G401.6 (cell line): ENCODE data around the gene SETD1B.
"Not testable (repeated sequence)": the region's sequence is repeated elsewhere in the genome, so short reads cannot be mapped to it uniquely, and the experiment has no call there.

Source experiments
- FAIRE-seq: peaks from 2 replicates; lab custom pipeline; 2012; peaks lifted over from hg19 to GRCh38; lab: Jason Lieb, UNC

The SETD1B gene

DNA sequence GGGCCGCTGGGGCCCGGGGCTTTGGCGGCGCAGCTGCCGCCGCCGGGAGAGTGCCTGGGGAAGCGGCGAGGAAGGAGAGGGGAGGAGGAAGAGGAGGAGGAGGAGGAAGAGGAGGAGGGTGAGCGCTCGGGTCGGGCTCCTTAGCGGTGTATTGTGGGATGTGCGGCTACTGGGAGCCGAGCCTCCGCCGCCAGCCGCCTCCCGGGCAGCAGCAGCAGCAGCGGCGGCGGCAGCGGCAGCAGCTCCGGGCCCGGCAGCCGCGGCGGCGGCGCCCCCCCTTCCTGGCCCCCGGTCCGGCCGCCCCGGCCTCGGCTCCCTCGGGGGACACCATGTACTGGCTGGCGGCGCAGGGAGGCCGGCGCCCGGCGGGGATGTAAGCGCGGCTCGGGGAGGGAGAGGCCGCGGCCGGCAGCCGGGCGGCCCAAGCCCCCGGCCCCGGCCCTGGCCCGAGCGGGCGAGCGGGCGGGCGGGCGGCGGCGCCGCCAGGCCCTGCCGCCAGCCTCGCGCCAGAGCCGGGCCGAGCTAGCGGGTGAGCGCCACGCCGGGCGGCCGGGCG lies at the start of gene SETD1B:
TSS of gene SETD1B (plus strand) at position 149 of the 556 bp plus-strand sequence. CDS start 729 bp downstream, outside the sequence.
- FAIRE-seq, result no peak

- no peak for FAIRE-seq
These were observed 49.0 kb upstream of the SETD1B start for GRCh38 chr12:121754836-121755235.

- no peak for FAIRE-seq
These were observed 48.2 kb upstream of the SETD1B start for GRCh38 chr12:121755591-121755990.

GRCh38 chr12:121758536-121758935 lies 45.3 kb upstream of the SETD1B start:
- not testable (repeated sequence) for FAIRE-seq

DNA sequence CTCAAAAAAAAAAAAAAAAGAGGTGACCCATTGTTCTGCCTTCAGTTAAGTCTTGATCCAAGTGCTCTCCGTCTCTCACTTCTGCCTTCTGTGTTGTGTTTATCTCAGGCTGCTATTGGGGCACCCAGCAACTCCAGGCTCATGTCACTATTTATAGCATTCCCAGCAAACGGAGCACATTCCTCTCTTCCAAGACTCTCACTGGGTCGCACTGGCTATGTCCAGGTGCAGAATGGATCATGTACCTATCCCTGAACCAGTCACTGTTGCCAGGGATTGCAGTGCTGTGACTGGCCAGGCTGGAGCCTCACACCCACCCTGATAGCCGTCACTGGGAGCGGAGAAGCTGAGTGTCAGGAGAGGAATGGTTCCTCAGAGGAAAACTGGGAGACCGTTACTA lies 41.5 kb upstream of the SETD1B start:
- no peak for FAIRE-seq

DNA sequence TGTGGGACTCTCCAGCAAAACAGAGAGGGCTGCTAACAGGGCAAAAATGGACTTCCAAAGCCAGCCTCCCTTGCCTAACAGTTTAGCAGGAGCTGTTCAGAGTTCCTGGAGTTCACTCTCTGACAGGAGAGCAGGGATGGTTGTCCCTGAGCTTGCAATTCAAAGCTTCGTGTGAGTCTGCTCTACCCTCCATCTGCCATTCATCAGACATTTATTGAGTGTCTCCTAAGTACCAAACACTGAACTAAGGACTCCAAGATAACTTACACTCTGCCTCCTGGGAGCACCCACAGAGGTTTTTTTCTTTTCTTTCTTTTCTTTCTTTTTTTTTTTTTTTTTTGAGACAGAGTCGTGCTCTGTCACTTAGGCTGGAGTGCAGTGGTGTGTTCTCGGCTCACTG lies 39.0 kb upstream of the SETD1B start:
- peak; percentile 11 for FAIRE-seq

DNA sequence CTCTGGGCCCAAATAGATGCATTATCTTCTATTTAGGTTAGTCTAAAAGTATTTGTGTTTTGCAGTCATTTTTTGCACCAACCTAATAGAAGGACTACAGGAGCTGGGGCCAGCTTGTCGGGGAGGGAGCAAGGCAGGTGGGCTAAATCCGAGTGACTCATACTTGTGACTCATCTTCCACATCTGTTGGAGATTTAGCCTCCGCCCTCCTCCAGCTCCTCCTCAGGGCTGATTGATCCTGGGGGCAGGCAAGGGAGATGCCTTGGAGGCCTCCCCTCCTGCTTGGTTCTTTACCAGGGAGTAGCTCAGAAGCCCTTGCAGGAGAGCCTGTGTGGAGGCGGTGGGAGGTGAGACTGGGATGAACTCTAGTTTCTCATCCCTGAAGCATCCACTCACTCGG lies 38.2 kb upstream of the SETD1B start:
- FAIRE-seq, result peak; percentile 89

- no peak for FAIRE-seq
These were observed 37.3 kb upstream of the SETD1B start for GRCh38 chr12:121766290-121767039.

- FAIRE-seq, result no peak
These were observed 36.2 kb upstream of the SETD1B start for GRCh38 chr12:121767525-121768016.

GRCh38 chr12:121769297-121769830 lies 34.4 kb upstream of the SETD1B start:
- no peak for FAIRE-seq

DNA sequence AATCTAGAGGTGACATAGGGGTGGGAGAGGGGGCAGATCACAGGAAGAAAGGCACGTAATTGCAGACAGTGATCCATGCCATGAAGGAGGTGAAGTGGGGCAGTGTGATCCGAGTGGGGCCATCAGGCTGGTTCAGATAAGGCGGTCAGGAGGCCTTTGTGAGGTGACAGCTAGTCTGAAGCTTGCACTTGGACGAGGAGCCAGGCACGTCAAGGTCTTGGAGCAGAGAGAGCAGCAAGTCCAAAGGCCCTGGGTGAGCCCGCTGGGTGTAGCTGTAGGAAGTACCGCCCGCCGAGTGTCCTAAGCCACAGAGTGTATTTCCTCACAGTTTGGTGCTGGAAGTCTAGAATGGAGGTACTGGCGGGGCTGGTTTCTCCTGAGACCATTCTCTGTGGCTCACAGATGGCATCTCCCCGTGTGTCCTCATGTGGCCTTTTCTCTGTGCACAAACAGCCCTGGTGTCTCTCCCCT lies 33.9 kb upstream of the SETD1B start:
- no peak for FAIRE-seq

DNA sequence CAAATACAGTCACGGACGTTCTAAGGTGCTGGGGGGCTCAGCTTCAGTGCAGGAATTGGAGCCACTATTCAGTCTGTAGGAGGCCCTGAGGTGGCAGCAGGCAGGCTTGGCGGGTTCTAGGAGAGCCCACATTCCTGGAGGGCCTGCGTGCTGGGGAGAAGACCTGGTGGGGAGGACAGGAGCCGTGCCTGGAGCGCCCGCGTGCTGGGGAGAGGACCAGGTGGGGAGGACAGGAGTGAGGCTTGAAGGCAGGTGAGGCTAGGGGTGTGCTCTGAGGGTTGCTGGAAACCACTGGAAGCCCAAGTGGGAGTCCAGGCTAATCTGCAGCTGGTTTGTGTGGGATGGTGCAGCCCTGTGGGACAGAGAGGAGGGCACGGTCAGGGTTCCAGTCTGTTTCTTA lies 33.4 kb upstream of the SETD1B start:
- no peak for FAIRE-seq

- no peak for FAIRE-seq
These were observed 32.8 kb upstream of the SETD1B start for GRCh38 chr12:121770813-121771625.

DNA sequence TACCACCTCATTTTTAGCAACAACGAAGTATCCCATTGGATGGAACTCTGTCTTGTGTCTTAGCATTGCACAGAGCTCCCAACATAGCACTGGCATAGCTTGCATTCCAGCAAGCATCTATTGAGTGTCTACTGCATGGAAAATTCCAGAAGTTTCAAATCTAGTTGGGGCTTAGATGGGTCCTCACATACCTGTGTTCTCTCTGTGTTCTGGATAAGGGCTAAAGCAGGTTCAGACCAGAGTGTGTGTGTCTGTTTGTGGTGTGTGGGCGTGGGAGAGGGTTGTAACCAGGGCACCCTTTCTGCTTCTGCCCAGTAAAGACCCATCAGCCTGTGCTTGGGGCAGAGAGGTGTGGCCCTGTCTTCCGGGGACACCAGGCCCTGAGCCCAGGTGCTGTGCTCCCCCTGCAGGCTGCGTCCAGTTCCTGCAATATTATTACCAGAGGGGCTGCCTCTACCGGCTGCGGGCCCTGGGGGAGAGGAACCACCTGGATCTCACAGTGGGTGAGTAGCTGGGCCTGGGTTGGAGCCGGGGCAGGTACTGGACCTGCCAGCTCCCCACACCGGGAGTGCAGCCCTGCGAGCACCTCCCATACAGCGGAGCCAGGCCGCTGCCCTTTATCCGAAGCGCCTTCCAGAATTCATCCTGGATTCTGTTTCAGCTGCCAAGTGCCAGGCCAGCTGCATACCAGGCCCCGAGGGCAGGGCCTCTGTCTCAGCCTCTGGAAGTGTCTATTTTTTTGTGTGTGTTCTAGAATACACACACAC lies 30.6 kb upstream of the SETD1B start:
- no peak for FAIRE-seq

DNA sequence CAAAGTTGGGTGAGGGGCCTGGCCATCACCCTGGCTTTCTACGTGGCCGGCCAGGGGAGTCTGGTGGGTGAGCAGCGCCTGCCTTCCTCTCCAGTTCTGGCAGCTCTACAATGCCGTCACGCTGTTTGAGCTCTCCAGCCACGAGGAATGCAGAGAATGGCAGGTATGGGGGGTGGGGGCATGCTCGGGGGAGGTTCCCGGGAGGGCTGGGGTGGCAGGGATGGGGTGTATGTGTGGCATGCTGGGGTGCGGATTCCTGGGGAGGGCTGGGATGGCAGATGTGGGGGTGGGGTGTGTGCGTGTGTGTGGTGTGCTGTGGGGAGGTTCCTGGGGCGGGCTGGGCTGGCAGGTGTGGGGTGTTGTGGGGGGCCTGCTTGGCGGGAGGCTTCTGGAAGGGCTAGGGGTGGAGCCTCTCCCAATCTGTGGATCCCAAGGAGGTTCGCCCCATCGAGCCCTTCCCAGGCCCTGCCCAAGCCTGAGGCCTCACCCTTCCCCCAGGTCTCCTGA lies 28.8 kb upstream of the SETD1B start:
- FAIRE-seq, result no peak

DNA sequence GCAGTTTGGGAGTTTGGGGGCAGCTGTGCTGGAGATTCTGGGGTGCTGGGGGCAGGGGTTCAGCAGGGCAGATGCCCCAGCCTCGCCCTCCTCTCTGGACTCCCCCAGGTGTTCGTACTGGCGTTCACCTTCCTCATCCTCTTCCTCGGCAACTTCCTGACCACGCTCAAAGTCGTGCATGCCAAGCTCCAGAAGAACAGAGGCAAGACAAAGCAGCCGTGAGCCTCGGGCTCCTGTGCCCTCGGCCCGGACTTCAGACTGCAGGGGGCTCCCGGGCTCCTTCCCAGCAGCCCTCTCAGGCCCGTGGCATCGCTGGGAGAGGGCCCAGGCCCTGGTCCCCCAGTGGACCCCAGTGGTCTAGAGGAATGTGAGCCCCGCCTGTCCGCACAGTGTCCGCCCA lies 28.3 kb upstream of the SETD1B start:
- FAIRE-seq, result no peak

GRCh38 chr12:121776190-121777098 lies 27.4 kb upstream of the SETD1B start:
- no peak for FAIRE-seq

DNA sequence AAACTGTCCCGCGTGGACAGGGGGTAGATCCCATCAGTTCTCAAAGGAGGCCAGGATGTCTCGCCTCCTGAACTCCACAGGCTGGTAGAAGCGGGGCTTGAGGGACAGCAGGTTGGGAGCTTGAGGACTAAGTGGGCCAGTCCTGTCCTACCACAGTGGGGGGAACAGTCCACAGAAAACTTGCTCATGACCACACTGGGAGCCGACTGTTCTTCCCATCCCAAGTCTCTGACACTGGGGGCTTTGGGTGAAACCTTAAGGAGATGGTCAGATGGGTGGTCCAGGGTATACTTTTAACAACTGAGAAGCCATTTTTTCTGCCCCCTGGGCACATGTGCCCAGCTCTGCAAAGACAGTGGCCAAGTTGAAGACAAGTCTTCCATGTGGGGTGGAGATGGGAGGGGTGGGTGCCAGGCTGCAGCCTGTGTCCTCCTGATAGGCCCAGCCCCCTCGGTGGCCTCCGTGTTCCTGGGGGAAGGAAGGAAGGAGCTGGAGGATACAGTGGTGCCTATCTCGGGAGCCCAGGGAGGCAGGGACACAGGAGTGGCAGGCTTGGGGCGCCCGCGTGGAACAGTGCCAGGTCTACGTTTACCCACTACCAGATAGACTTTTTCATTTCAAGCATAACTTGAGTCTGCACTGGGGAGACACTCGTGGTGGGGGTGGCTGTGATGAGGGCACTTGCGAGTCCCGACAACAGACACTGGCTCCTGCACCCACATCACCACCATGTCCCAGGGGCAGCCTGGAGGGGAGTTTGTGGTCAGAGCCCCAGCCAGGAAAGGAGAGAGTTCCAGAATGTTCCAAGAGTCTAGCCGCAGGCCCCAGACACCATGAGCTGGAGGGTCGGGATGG lies 25.0 kb upstream of the SETD1B start:
- FAIRE-seq, result no peak

DNA sequence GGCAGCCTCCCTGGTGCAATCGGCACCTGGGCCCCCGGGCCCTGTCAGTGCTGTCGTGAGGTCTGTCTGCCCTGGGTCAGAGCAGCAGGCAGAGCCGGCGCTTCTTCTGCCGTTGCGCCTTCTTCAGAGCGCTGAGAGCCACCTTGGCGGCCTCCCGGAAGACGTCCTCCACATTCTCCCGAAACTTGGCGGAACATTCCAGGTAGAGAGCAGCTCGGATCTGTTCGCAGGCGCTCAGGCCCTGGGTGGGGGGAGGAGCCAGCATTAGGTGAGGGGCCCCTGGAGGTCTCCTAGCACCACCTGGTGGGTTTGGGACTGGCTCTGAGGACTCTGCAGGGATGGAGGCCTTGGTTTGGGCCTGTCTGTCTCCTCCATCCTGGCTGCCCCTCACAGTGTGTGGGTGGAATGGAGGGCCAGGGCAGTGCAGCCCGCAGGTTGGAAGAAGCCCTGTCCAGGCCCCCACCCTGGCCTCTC lies 24.4 kb upstream of the SETD1B start:
- FAIRE-seq, result no peak
